CD1c-positive myeloid dendritic cell (primary cell): ENCODE measurements around the gene SELENOP.
"Not testable (repeated sequence)": the region's sequence is repeated elsewhere in the genome, so short reads cannot be mapped to it uniquely, and the experiment has no call there.

Source experiments
- DNase-seq: peaks from one replicate; pipeline ENCODE4 v3.0.0-alpha.2; 2016; ENCODE audit errors: extremely low spot score

SELENOP gene

GRCh38 chr5:42826757-42827515 lies 15.2 kb upstream of the SELENOP start:
- DNase-seq: no peak

GRCh38 chr5:42825422-42826148 lies 13.9 kb upstream of the SELENOP start:
- no peak for DNase-seq

DNA sequence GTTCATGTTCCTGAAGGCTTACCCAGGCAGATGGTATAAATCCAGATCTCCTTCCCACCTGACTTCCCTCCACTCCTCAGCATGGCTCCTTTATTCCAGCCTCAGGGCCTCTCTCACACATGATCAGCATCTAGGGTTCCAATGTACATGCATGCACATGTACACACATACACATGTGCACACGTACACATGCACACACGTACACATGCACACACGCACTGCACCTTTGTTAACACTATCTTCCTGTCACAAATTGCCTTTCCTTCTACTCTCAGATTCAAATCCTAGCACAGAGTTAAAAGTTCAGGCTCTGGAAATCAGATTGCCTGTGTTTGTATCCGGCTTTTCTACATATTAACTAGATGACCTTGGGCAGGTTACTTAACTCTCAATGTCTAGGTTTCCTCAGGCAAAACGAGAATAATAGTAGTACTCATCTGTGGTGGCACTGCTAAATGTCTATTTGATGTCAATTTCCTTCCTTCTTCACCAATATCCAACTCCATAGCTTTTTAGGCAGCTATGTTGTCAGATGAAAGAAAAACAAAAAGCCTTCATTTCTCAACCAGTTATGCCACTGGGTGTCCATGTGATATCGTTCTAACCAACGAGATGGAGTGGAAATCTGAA lies 12.8 kb upstream of the SELENOP start:
- DNase-seq: no peak

- DNase-seq: no peak
Measured at GRCh38 chr5:42822548-42822947, 10.9 kb upstream of the SELENOP start.

DNA sequence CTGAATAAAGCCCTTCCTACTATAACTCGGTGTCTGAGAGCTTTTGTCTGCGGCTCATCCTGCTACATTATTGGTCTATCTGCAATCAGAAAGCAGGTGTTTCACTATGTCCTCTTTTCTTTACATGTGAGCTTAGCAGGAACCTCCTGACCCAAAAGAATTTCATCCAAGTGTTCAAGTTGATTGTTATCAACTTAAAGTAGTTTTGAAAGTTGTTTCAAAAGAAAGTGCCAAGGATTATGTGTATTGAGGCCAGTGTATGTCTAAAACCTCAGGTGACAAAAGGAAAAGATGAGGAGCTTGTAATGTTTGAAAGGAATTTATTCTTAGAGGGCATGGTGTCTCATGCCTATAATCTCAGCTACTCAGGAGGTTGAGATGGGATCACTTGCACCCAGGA lies 8.1 kb upstream of the SELENOP start:
- DNase-seq: no peak

DNA sequence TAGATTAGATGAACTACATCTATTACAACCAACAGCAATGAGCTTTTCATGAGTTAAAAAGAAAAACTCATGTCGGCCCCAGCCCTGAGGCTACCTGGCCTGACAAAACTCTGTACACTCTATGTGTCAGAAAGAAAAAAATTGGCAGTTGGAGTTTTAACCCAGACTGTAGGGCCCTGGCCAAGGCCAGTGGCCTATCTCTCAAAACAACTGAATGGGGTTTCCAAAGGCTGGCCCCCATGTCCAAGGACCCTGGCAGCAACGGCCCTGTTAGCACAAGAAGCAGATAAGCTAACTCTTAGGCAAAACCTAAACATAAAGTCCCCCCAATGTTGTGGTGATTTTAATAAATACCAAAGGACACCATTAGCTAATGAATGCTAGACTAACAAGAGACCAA lies 4.9 kb upstream of the SELENOP start:
- not testable (repeated sequence) for DNase-seq

GRCh38 chr5:42813533-42813932 lies 1.8 kb upstream of the SELENOP start:
- DNase-seq: no peak

DNA sequence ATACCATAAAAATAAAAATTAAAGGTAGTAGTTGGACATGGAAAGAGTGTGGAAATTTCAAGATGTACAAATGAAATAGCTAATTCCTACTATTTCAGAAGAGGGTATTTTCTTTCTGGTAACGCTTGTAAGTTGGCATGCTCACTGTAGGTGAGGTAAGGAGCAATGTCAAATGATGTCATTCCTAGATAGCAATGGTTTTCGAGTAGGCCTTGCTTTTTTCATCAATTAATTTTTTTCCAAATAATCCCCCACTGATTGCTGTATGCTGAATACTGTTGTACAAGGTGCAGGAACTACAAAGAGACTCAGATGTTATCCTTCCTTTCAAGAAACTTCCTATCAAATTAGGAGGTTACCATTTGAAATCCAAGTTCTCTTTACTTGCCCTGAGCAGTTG lies 928 bp upstream of the SELENOP start:
- no peak for DNase-seq

DNA sequence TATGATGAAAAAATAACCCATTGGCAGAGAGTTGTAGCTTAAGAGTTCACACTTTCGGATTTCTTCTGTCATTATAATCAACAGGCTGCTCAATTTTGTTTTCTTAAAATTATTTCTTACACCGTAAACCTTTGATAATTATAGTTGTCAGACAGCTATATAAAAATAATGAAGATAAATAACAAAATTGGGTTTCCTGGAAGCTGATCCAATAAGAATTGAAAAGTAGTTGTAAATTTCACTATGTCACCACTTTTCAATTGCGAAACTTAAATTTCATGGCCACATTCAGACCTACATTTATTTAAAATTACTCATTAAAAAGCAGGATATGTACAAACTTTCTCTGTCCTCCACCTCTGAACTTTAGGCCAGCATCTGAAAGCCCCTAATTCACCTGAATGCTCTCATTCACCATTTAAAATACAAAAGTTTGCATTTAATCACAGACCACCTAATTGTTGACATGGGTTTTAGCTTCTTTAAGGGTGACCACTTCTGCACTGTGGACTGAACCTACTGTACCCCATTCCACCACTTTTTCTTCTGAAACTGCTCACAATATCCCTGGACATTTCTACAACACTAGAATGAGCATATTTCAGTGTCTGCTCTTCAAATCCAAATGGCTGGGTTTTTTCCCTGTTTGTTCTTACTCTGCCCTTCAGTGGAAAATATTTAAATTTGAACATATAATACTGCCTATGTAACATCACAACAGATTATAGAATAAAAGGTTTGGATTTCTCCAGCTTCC lies 680 bp downstream of the SELENOP start:
- DNase-seq: no peak

GRCh38 chr5:42808888-42809611 lies 2.6 kb downstream of the SELENOP start:
- no peak for DNase-seq

DNA sequence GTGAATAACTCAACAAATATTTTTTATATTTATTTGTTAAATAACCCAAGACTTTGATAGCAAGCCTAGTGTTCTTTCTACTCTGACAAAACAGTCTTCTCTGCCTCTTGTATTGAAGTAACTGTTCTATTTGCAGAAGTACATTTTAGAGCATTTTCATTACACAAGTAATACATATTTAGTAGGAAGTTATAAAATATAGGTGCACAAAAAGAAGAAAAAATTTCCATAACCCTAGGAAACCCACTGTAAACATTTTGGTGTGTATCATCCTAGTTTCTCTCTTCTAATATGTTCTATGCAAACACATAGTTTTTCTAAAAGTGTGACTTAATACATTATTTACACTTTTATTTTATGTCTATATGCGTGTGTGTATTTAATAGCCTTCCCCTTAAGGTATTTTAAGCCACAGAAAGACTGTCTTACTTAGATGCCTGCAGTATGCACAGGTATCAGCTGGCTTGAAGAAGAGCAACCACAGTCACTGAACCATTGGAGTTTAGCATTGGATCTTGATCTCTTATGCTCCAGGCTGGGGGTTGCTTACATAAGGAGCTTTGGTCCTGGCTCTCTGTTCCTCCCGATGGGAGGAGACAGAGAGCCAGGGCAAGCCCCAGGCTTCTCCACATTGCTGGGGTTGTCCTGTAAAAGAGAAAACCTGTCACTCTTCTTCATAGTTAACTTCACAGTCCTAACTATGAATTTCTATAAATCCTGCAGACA lies 3.8 kb downstream of the SELENOP start:
- no peak for DNase-seq

DNA sequence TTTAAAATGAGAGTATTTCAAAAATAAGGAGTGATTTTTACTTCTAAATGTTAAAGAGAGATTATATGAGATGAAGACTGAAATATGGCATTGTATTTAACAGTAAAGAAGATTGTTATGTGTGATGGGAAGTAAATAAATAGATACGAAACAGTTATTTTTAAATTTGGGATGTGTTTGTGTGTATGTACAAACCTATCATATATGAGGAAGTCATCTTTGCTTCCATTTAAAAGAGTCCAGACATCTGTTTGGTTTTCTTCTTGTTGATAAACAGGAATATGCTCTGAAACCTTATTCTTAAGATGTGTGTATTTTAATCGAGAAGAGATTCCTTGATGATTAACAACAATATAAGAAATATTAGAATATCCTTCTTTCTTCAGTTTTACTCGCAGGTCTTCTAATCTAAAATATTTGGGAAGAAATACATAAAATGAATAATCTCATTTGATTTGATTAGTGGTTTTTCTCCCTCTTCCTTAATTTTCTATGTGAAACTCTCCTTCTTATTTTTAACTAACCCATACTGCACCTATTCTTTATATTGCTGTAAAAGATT lies 4.9 kb downstream of the SELENOP start:
- no peak for DNase-seq

DNA sequence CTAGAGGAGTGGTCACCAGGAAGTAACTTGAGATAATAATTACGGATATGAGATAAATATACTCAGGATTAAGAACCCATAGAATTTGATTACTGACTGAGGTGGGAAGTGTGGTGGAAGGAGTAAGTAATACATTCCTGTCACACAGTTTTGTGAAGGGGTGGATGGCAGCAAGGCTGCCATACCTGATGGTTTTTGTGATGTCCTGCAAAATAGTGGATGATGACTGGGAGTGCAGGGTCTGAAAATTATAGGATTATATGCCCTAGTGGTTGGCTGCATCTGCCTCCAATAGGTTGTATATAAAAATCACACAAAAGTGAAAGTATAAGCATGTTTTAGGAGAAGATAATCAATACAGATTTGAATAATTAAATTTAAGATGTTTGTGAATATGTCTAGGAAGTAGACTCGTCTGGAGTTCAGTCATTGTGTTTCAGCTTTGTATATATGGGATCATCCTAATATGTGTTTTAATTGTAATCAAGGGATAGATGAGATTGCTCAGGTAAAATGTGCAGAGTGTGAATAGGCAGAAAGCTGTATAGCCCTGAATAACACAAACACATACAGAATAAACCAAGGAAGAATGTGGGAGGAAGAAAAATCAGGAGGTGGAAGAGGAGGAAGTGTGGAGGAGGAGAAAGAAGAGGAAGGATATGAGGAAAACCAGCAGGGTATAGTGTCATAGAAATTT lies 5.5 kb downstream of the SELENOP start:
- DNase-seq: no peak

- no peak for DNase-seq
Measured at GRCh38 chr5:42804717-42805339, 6.9 kb downstream of the SELENOP start.

DNA sequence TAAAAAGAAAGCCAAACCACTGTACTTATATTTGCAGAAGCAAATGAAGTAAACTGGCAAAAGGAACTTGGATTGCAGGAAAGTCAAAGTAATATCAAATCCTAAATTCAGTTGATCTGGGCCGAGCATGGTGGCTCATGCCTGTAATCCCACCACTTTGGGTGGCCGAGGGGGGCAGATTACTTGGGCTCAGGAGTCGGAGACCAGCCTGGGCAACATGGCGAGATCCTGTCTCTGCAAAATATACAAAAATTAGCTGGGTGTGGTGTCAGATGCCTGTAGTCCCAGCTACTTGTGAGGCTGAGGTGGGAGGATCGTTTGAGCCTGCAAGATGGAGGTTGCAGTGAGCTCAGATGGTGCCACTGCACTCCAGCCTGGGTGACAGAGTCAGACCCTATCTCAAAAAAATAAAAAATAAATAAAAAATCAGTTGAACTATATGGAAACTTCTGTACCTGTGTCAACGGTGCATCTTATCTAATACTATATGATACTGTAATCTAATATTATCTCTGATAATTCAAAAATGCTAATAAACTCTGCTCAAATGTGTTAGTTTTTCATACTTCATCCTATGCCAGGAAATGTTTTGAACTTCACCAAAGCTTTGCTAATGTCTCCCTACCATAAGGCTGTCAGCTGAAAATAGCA lies 10.1 kb downstream of the SELENOP start:
- DNase-seq: no peak

DNA sequence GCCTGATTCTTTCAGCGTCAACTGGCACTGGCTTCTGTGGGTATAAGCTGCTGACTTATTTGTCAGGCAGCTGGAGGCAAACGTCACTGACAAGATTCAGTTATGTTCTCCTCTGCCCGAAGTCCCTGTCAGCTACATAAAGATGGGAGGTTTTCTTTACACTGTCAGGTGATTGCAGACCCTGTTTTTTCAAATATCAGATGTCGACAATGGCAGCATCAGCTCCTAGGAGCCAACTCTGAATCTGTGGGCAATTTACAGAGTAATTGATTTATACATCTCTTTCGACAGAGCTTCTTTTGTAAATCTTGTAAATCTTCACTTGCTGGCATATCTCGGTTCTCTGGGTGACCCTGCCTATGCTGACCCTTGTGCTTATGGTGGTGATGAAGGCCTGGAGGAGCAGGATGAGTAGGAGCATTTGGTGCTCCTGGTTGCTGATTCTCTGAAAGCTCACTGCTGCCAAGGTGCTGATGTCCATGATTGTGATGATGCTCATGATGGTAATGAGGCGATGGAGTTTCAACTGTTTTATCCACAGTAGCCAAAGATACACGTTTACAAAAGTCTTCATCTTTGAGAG lies 10.9 kb downstream of the SELENOP start:
- no peak for DNase-seq

GRCh38 chr5:42799668-42800114 lies 12.0 kb downstream of the SELENOP start:
- no peak for DNase-seq

DNA sequence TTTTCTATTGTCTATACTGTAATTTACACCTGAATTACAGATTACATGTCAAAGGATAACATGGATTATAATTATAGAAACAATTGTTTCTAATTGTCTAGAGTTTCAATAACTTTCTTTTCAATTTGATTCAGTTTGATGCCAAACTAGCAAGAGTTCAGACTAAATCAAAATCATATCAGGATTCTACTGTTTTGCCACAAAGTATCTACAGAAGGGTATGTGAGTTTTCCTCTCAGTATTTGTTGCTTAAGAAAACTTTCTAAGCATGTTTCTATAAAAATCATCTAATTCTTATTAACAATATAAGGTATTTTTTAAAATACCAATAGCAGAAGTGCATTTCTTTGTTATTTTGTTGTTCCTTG lies 12.5 kb downstream of the SELENOP start:
- DNase-seq: no peak
